MM.1S (cell line): ENCODE results near the gene PKHD1.

Experiments
- DNase-seq: peaks from one replicate; pipeline ENCODE4 v3.0.0-alpha.2; 2015
- H2AFZ ChIP-seq: fragments of 300-600 bp; sonication (generic); 2 replicates; pipeline ENCODE4 v1.6.0; 2016; ENCODE audit warnings: antibody characterized with exemption, low read length
- H3F3A ChIP-seq: fragments of 300-600 bp; sonication (generic); 2 replicates; pipeline ENCODE4 v1.6.1; 2016; ENCODE audit warnings: mild to moderate bottlenecking, antibody characterized with exemption, low read length, moderate library complexity, mixed read lengths; ENCODE audit not compliant: insufficient read depth
- H3K27ac ChIP-seq: fragments of 300-600 bp; sonication (generic); 2 replicates; pipeline ENCODE4 v1.5.1; 2016; ENCODE audit warnings: mild to moderate bottlenecking, low read length
- H3K27me3 ChIP-seq: fragments of 300-600 bp; sonication (generic); replicated peaks from 2 replicates; pipeline ENCODE4 v1.6.0; 2016; ENCODE audit warnings: low read length; ENCODE audit not compliant: insufficient read depth
- H3K36me3 ChIP-seq: fragments of 300-600 bp; sonication (generic); replicated peaks from 2 replicates; pipeline ENCODE4 v1.6.1; 2016; ENCODE audit warnings: mild to moderate bottlenecking, low read length, mixed read lengths; ENCODE audit not compliant: insufficient read depth
- H3K4me1 ChIP-seq: fragments of 300-600 bp; sonication (generic); 2 replicates; pipeline ENCODE4 v1.6.1; 2016; ENCODE audit warnings: low read length, mixed read lengths
- H3K4me2 ChIP-seq: fragments of 300-600 bp; sonication (generic); 2 replicates; pipeline ENCODE4 v1.6.0; 2016; ENCODE audit warnings: low read depth, low read length
- H3K4me3 ChIP-seq: fragments of 300-600 bp; sonication (generic); 2 replicates; pipeline ENCODE4 v1.5.1; 2016; ENCODE audit warnings: low read length, mixed read lengths
- H3K79me2 ChIP-seq: fragments of 300-600 bp; sonication (generic); 2 replicates; pipeline ENCODE4 v1.6.1; 2016; ENCODE audit warnings: mixed run types, low read length, mixed read lengths
- H3K9ac ChIP-seq: fragments of 300-600 bp; sonication (generic); 2 replicates; pipeline ENCODE4 v1.6.1; 2016; ENCODE audit warnings: low read length, mixed read lengths
- H3K9me2 ChIP-seq: fragments of 300-600 bp; sonication (generic); replicated peaks from 2 replicates; pipeline ENCODE4 v1.6.1; 2016; ENCODE audit warnings: mild to moderate bottlenecking, low read length, mixed read lengths; ENCODE audit not compliant: insufficient read depth
- H3K9me3 ChIP-seq: fragments of 300-600 bp; sonication (generic); replicated peaks from 2 replicates; pipeline ENCODE4 v1.6.1; 2016; ENCODE audit warnings: mild to moderate bottlenecking, low read length, mixed read lengths; ENCODE audit not compliant: insufficient read depth
- H4K20me1 ChIP-seq: fragments of 300-600 bp; sonication (generic); 2 replicates; pipeline ENCODE4 v1.6.1; 2016; ENCODE audit warnings: mild to moderate bottlenecking, low read length, moderate library complexity, mixed read lengths; ENCODE audit not compliant: insufficient read depth
- CTCF ChIP-seq: fragments of 300-600 bp; sonication (generic); IDR thresholded peaks from 2 replicates; pipeline ENCODE4 v1.5.1; 2016; ENCODE audit warnings: antibody characterized with exemption, low read length, mixed read lengths
- EZH2 ChIP-seq: fragments of 300-600 bp; sonication (generic); optimal IDR thresholded peaks from 2 replicates; pipeline ENCODE3; 2017; ENCODE audit warnings: low read depth, mild to moderate bottlenecking, antibody characterized with exemption, low read length, mixed read lengths
- EZH2phosphoT487 ChIP-seq: fragments of 300-600 bp; sonication (generic); IDR thresholded peaks from 2 replicates; pipeline ENCODE4 v1.6.1; 2018; ENCODE audit warnings: antibody characterized with exemption, low read length

The PKHD1 gene

GRCh38 chr6:52061481-52061880 lies 25.9 kb downstream of the PKHD1 start:
- H3F3A ChIP-seq: peaks cover 6% of the 10 kb centered on the region; the same call in 1 of the 2 replicates
- no peak overlapping the region for H3K9ac ChIP-seq
- peaks cover 12% of the 10 kb centered on the region for H3K4me1 ChIP-seq
- no peak overlapping the region for H3K27ac ChIP-seq
- no peaks in the 10 kb centered on the region for H3K27me3 ChIP-seq
- no peak for TF ChIP-seq CTCF
- no peak for TF ChIP-seq EZH2phosphoT487
- no peak for TF ChIP-seq EZH2
- no peak overlapping the region for H3K4me2 ChIP-seq
- H2AFZ ChIP-seq: no peak overlapping the region
- H3K9me2 ChIP-seq: no peaks in the 10 kb centered on the region
- no peak for DNase-seq
- no peaks in the 10 kb centered on the region for H4K20me1 ChIP-seq
- no peaks in the 10 kb centered on the region for H3K9me3 ChIP-seq
- no peaks in the 10 kb centered on the region for H3K79me2 ChIP-seq
- no peaks in the 10 kb centered on the region for H3K36me3 ChIP-seq
- no peak overlapping the region for H3K4me3 ChIP-seq

GRCh38 chr6:52059821-52060220 lies 27.6 kb downstream of the PKHD1 start:
- H3K4me1 ChIP-seq: peaks cover 12% of the 10 kb centered on the region
- H3K27ac ChIP-seq: no peak overlapping the region
- H4K20me1 ChIP-seq: no peaks in the 10 kb centered on the region
- no peaks in the 10 kb centered on the region for H3K36me3 ChIP-seq
- H3F3A ChIP-seq: peaks cover 6% of the 10 kb centered on the region; the same call in 1 of the 2 replicates
- no peak overlapping the region for H3K4me3 ChIP-seq
- no peaks in the 10 kb centered on the region for H3K79me2 ChIP-seq
- TF ChIP-seq EZH2 (no peak), EZH2phosphoT487 (no peak), CTCF (no peak)
- no peak overlapping the region for H2AFZ ChIP-seq
- H3K9me3 ChIP-seq: no peaks in the 10 kb centered on the region
- no peak overlapping the region for H3K9ac ChIP-seq
- no peaks in the 10 kb centered on the region for H3K9me2 ChIP-seq
- no peak for DNase-seq
- H3K4me2 ChIP-seq: no peak overlapping the region
- no peaks in the 10 kb centered on the region for H3K27me3 ChIP-seq

- H2AFZ ChIP-seq: no peak overlapping the region
- no peaks in the 10 kb centered on the region for H3K4me1 ChIP-seq
- no peak for TF ChIP-seq EZH2
- no peak for TF ChIP-seq CTCF
- TF ChIP-seq EZH2phosphoT487: no peak
- no peaks in the 10 kb centered on the region for H3K36me3 ChIP-seq
- H3K9ac ChIP-seq: no peak overlapping the region
- H3K4me2 ChIP-seq: no peak overlapping the region
- H3K27ac ChIP-seq: no peak overlapping the region
- DNase-seq: no peak
- no peaks in the 10 kb centered on the region for H3K79me2 ChIP-seq
- no peak overlapping the region for H3K4me3 ChIP-seq
- no peaks in the 10 kb centered on the region for H3K27me3 ChIP-seq
- no peaks in the 10 kb centered on the region for H3K9me2 ChIP-seq
- H3K9me3 ChIP-seq: no peaks in the 10 kb centered on the region
- no peaks in the 10 kb centered on the region for H3F3A ChIP-seq
- no peaks in the 10 kb centered on the region for H4K20me1 ChIP-seq
Observed at GRCh38 chr6:52055451-52055850, 32.0 kb downstream of the PKHD1 start.
